Measurements from ENCODE around the gene PTPRZ1. TPM values are rescaled to one million over a fixed set of nuclear protein-coding genes. Genes with fewer than 3 reads are reported as not detected.

Gene PTPRZ1
- total RNA-seq, 1 donor = 0.43 TPM

- DNase-seq (ENCODE audit: low read depth) = no peak
- no peak for TF ChIP-seq CTCF (IDR thresholded peaks at IDR 0.05; ENCODE audit: insufficient read depth, low read depth, low read length)
- H3K4me3 ChIP-seq (ENCODE audit: low read depth, low read length) = no peak overlapping the region
These were observed 84.7 kb downstream of the PTPRZ1 start for GRCh38 chr7:121957626-121958025.

DNA sequence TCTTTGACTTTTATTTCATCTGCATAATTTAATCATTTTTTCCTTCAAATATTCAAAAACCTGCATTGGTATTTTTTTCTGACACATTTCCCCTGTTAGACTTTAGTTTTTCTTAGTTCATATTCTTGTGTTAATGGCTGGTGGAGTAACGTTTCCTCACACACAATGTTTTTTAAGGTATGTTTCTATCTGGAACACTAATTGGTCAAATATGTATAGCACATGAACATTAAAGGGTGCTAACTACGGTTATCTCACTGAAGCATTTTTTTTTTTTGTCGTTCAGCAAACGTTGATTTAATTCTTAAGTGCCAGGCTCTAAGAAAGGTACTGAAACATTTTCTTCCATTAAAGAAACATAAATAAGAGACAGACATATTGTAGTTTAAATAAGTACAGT is 87.7 kb downstream of the PTPRZ1 start:
- no peak for DNase-seq (ENCODE audit: low read depth)
- no peak for TF ChIP-seq CTCF (IDR thresholded peaks at IDR 0.05; ENCODE audit: insufficient read depth, low read depth, low read length)
- H3K4me3 ChIP-seq (ENCODE audit: low read depth, low read length) = no peak overlapping the region

DNA sequence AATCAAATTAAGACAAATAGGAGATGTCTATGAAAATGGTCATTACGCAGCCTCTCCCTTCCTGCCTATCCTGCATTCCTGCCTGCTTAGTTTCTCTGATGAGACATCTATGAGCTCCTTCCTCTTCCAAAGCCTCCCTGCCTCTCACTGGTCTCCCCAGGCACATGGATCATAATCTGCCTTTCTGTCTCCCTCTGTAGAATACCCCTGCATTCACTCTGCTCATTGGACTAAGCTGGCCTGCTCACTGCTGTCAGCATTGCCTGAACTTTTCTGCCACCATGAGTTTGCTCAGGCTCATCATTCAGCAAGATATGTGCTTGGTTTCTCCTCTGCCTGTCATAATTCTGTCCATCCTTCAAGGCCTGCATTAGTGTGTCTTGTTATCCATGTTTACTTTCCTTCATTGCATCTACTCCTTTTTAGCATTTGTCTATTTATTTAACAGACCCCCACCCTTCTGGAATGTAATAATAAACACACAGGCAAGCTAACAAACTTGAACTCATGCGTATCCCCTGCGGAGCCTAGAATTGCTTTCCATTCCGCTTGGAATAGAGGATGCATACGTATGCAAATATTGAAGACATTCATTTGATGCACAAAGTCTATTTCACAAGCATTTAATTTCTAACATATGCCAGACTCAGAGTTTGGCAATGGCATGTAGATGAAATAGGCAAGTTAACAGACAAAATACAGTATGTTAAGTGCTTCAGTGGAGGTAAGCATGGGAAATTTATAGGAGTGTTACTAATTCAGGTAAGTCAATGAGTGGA is 88.3 kb downstream of the PTPRZ1 start:
- peak; percentile 11 for DNase-seq (ENCODE audit: low read depth)
- no peak for TF ChIP-seq CTCF (IDR thresholded peaks at IDR 0.05; ENCODE audit: insufficient read depth, low read depth, low read length)
- H3K4me3 ChIP-seq (ENCODE audit: low read depth, low read length) = no peak overlapping the region

DNA sequence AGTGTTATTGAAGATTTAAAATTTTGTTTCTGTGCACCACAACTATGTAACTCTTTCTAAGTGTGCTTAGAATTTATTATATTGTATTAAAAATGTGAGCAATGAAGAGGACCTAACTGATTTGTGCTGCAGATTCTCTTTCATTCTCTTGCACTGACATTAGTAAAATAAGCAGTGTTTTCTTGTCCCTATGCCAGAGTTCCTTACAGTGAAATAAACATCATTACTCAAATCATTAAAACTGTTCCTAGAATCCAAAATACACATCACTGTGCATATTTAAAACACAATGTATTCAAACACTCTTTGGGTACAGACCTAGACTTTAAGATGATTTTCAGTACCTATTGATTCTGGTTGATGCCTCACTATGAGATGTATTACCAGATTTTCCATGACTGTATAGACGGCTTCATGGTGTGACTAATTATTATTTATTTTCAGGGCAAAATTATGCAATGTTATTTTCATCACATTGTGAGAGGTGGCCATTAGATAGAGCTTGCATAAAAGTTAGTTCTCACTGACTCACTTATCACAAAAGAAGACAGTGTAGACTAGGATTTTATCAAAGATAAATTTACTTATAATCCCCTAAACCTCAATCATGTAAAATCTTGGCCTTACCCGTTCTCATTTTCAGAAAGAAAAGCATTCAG is 93.4 kb downstream of the PTPRZ1 start:
- peak; percentile 34 for DNase-seq (ENCODE audit: low read depth)
- no peak overlapping the region for H3K4me3 ChIP-seq (ENCODE audit: low read depth, low read length)
- TF ChIP-seq CTCF (IDR thresholded peaks at IDR 0.05; ENCODE audit: insufficient read depth, low read depth, low read length) = no peak

DNA sequence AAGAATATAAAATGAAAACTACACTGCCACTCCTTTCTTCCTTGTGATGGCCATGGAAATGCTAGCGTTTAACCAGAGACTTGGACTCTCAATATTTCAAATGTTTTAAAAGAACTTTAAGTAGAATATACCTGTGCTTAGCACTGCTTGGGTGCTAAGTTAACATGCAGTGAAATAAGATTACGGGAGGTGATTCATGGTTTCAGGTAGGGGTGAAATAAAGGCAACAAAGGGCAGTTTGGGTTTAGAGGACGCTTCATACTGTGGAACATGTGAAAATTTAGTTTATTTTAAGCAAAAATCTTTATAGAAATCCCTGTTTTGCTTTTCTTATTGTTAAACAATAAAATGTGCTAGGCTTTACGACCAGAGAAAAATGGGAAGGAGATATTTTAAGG is 94.0 kb downstream of the PTPRZ1 start:
- no peak overlapping the region for H3K4me3 ChIP-seq (ENCODE audit: low read depth, low read length)
- DNase-seq (ENCODE audit: low read depth) = no peak
- TF ChIP-seq CTCF (IDR thresholded peaks at IDR 0.05; ENCODE audit: insufficient read depth, low read depth, low read length) = no peak

- no peak for TF ChIP-seq CTCF (IDR thresholded peaks at IDR 0.05; ENCODE audit: insufficient read depth, low read depth, low read length)
- H3K4me3 ChIP-seq (ENCODE audit: low read depth, low read length) = no peak overlapping the region
- no peak for DNase-seq (ENCODE audit: low read depth)
These were observed 112.6 kb downstream of the PTPRZ1 start for GRCh38 chr7:121985476-121986030.
